Measurements from ENCODE around the gene HAUS5. TPM values are rescaled to one million over a fixed set of nuclear protein-coding genes. Genes with fewer than 3 reads are reported as not detected.

Gene HAUS5
- total and polyA plus RNA-seq, 2 experiments from 2014 or later, result 4.9 to 12.6 TPM

DNA sequence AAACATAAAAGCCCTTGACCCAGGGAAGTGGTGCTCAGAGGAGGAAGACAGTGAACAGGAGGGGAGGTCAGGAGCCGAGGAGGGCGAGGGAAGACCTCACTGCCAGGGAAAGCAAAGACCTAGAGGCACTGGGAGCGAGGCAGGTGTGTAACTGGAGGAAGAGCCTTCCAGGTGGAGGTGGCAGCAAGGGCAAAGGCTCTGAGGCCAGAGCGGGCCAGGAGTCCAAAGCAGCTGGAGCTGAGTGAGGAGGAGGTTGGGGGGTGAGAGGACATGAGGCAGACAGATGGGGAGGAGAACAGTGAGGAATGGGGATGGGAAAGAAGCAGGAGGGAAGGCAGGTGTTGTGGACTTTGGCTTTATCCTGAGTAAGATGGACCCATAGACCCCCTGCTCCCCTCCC lies 57.4 kb downstream of the HAUS5 start:
- WGBS (ENCODE audit: low lambda C conversion rate, missing lambda C conversion rate), result 75% methylated on average over 4 of the region's 4 CpGs

DNA sequence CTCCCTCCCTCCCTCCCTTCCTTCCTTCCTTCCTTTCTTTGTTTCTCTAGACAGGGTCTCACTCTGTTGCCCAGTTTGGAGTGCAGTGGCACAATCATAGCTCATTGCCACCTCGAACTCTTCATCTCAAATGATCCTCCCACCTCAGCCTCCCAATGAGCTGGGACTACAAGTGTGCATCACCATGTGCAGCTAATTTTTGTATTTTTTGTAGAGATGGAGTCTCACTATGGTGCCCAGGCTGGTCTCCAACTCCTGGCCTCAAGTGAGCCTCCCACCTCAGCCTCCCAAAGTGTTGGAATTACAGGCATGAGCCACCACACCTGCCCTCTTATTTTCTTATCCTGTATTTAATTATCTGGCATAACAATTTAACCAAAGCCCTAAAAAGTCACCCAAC lies 58.2 kb downstream of the HAUS5 start:
- 89% methylated on average over 1 of the region's 1 CpG for WGBS (ENCODE audit: low lambda C conversion rate, missing lambda C conversion rate)
- no peaks in the 10 kb centered on the region for H3K79me2 ChIP-seq
- no peaks in the 10 kb centered on the region for H3K36me3 ChIP-seq (replicated peaks; ENCODE audit: insufficient read depth, low read depth)
- TF ChIP-seq CTCF (IDR thresholded peaks at IDR 0.05; ENCODE audit: poor library complexity), result no peak
- no peak for TF ChIP-seq EZH2phosphoT487 (IDR thresholded peaks at IDR 0.05; ENCODE audit: low read depth, severe bottlenecking, unreplicated experiment)
- no peak for TF ChIP-seq EZH2 (IDR thresholded peaks at IDR 0.05; ENCODE audit: borderline replicate concordance)
- H3K4me2 ChIP-seq, result no peak overlapping the region
- H3K4me1 ChIP-seq (ENCODE audit: insufficient read depth), result no peaks in the 10 kb centered on the region
- no peaks in the 10 kb centered on the region for H3K9me3 ChIP-seq (ENCODE audit: low read depth)
- H2AFZ ChIP-seq, result no peak overlapping the region
- DNase-seq (ENCODE audit: low spot score), result no peak
- no peaks in the 10 kb centered on the region for H3K9me2 ChIP-seq (replicated peaks; ENCODE audit: insufficient read depth)
- H4K20me1 ChIP-seq (ENCODE audit: insufficient read depth, poor library complexity, severe bottlenecking), result no peaks in the 10 kb centered on the region
- no peaks in the 10 kb centered on the region for H3K27me3 ChIP-seq
- no peak overlapping the region for H3K4me3 ChIP-seq
- no peak overlapping the region for H3K27ac ChIP-seq

More for the DNA sequence above, 57.4 kb downstream of the HAUS5 start:
- H3K27me3 ChIP-seq, result no peaks in the 10 kb centered on the region
- no peak for DNase-seq (ENCODE audit: low spot score)
- H3K9me2 ChIP-seq (replicated peaks; ENCODE audit: insufficient read depth), result no peaks in the 10 kb centered on the region
- no peak overlapping the region for H3K27ac ChIP-seq
- TF ChIP-seq CTCF (IDR thresholded peaks at IDR 0.05; ENCODE audit: poor library complexity), result no peak
- H2AFZ ChIP-seq, result no peak overlapping the region
- no peaks in the 10 kb centered on the region for H3K36me3 ChIP-seq (replicated peaks; ENCODE audit: insufficient read depth, low read depth)
- H4K20me1 ChIP-seq (ENCODE audit: insufficient read depth, poor library complexity, severe bottlenecking), result no peaks in the 10 kb centered on the region
- no peaks in the 10 kb centered on the region for H3K79me2 ChIP-seq
- H3K9me3 ChIP-seq (ENCODE audit: low read depth), result no peaks in the 10 kb centered on the region
- no peak overlapping the region for H3K4me3 ChIP-seq
- no peak overlapping the region for H3K4me2 ChIP-seq
- H3K4me1 ChIP-seq (ENCODE audit: insufficient read depth), result no peaks in the 10 kb centered on the region

- no peaks in the 10 kb centered on the region for H4K20me1 ChIP-seq (ENCODE audit: insufficient read depth, poor library complexity, severe bottlenecking)
- H3K36me3 ChIP-seq (replicated peaks; ENCODE audit: insufficient read depth, low read depth), result no peaks in the 10 kb centered on the region
- TF ChIP-seq EZH2phosphoT487 (IDR thresholded peaks at IDR 0.05; ENCODE audit: low read depth, severe bottlenecking, unreplicated experiment), result no peak
- TF ChIP-seq EZH2 (IDR thresholded peaks at IDR 0.05; ENCODE audit: borderline replicate concordance), result no peak
- no peak for TF ChIP-seq CTCF (IDR thresholded peaks at IDR 0.05; ENCODE audit: poor library complexity)
- H3K9me2 ChIP-seq (replicated peaks; ENCODE audit: insufficient read depth), result no peaks in the 10 kb centered on the region
- H3K4me1 ChIP-seq (ENCODE audit: insufficient read depth), result no peaks in the 10 kb centered on the region
- H3K4me3 ChIP-seq, result no peak overlapping the region
- H3K4me2 ChIP-seq, result no peak overlapping the region
- H3K9me3 ChIP-seq (ENCODE audit: low read depth), result no peaks in the 10 kb centered on the region
- peak; percentile 45 for DNase-seq (ENCODE audit: low spot score)
- 65% methylated on average over 3 of the region's 3 CpGs for WGBS (ENCODE audit: low lambda C conversion rate, missing lambda C conversion rate)
- H3K27me3 ChIP-seq, result no peaks in the 10 kb centered on the region
- H2AFZ ChIP-seq, result no peak overlapping the region
- H3K79me2 ChIP-seq, result no peaks in the 10 kb centered on the region
- H3K27ac ChIP-seq, result no peak overlapping the region
These were observed 59.3 kb downstream of the HAUS5 start for GRCh38 chr19:35671818-35672217.
